NCI-H187 treated with DMSO at 0.1 percent for 48 hours (cell line): ENCODE measurements around the gene TGM4.
"Not testable (repeated sequence)": the region's sequence is repeated elsewhere in the genome, so short reads cannot be mapped to it uniquely, and the experiment has no call there.

ENCODE experiments used
- DNase-seq: peaks from one replicate; lab custom pipeline; 2025; lab: John Stamatoyannopoulos, UW

The TGM4 gene

DNA sequence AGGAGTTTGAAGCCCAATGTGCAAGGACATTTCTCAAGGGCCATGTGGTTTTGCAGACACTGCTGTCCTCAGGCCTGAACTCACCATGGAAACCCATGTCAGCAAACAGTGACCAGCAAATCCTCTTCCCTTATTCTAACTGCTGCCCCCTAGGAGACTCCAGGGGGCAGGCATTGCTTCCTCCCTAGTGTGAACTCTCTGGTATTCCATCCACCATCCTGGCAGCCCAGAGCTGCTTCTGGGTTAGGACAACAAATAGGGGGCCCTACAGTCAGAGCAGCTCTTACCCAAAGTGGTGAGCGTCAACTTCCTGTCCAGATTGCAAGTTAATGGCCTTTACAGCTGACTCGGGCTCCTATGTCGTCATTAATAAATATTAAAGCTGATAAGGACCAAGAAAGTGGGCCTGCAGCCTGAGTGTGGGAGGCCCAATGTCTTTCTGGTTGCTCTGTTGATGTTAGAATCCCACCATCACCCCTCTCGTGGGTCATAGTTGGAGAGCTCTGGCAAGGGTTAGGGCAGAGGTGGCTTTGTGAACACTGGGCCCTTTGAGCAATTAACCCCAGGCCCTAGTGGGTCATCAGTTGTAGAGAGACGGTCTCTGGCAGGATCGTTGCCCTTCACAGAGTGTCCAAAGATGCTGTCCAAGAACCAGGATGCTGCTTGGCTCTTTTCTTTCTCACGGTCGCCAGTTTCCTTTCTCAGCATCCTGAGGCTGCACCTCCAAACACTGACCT is 41.5 kb downstream of the TGM4 start:
- no peak for DNase-seq

DNA sequence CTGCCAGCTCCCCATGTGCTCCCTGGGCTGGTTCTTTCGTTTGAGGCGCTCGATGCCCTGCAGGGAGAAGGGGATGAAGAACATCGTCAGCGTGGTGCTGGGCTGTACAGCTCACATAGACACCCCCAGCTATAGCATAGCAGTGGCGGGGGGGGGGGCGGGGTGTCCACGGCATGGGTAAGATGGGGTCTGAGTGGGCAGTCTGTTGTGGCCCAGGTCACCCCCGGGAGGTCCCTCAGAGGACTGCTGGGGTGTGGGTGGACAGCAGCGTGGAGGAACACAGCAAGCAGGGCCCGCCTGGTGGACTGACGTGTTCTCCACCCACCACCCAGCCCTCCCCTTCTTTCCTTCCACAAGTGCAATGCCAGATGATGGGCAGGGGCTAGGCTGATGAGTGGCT is 43.7 kb downstream of the TGM4 start:
- no peak for DNase-seq

DNA sequence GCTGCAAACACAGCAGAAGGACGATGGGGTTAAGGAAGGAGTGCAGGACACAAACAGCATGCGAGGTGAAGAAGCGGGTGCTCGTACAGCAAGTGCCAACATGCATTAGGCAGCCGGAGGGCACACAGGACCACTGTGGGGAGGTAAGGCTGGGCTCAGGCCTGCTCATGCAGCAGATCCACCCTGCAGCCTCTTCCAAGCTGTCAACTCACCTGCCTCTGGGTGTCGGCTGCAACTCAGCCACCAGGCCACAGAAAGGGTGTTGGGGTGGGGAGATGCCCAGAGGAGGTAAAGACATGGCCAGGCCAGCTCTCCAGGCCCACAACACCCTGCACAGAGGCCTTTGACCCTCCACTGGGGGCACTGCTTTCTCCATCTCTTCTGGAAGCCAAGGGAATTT is 44.2 kb downstream of the TGM4 start:
- no peak for DNase-seq

DNA sequence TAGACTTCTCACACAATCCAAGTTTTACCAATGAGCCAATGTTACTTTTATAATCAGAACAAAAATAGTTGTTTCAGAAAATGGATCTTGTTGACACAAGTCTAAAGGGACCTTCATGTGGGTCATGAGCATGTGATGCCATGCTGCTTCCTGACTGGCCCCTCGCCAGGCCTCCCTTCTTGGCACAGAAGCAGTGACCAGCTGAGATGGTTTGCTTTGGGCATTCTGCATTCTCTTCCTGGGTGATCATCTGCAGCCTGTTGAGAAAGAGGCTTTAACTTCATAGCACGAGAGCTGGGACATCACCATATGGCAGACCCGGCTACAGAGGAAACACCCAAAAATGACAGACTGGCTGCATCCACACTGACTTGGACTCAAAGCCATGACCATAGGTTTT is 45.7 kb downstream of the TGM4 start:
- no peak for DNase-seq

DNA sequence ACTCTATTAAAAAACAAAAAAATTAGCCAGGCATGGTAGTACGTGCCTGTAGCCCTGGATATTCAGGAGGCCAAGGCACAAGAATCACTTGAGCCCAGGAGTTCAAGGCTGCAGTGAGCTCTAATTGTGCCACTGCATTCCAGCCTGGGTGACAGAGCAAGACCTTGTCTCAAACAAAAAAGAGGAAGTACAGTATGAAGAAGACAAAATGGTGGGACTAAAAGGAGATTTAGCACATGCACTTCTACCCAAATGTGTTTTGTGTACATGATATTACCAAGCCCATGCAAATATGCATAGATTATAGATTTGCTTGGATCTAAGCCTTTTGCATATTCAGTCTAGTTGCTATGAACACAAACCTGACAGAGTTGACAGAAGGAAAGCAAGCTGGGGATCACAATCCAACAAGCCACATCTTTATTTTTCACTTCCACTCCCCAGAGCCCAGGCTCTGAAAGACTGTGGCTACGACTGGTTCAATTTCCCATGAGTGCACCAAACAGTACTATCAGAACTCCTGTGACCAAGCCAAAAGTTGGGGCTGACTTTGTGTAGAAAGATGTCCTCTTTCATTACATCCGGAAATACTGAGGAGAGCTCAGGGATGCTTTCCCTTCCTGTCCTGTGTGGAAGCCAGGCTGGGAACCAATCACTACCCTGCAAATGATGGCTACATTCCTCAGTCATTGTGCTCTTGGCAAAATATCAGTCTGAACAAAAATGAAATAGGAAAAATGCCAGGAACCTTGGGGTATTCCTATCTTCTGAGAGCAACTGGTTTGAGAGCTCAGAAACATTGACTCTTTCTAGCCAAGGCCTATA is 49.4 kb downstream of the TGM4 start:
- no peak for DNase-seq

DNA sequence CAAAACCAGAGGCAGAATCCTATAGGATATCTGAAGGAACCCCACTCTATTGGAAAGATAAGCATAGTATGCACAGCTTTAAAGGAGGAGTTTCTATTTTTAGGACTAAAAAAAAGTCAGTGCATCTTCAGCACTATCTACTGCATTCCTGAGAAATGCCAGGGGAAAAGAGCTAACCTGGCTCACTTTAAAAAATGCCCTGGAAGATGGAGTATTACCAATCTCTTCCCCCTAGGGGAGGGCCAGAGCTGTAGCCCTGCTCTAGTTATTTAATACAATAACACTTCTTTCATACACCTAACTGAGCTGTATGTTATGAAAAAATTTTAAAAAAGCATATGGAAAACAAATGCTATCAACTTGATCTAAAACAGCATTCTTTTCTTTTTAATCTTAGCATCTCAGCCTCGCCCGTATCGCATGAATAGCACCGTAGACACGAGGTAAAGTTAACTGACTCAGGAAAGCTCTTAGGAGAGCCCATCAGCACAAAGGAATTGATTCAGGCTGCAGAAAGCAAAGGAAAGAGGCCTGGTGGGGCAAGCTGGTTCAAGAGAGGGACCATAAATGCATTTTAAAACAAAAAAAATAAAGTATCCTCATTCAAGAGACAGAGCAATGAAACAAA is 50.2 kb downstream of the TGM4 start:
- no peak for DNase-seq

DNA sequence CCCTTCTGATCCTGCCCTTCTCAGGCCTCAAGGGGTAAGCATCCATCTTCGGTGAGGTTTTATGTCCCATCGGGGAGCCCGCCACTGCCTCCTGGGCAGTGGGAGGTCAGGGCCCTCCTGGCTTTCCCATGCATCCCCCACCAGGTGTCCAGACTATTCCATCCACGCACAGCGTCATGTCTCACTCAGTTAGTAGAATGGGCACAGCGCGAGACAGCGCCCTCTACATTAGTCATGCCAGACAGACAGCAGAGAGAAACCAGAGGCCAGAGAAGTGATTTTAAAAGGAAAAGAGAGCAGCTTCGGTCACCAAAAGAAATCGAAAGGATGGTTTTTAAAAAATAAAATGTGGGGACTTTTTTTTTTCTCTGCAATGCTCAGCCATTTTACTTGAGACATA is 51.8 kb downstream of the TGM4 start:
- no peak for DNase-seq

DNA sequence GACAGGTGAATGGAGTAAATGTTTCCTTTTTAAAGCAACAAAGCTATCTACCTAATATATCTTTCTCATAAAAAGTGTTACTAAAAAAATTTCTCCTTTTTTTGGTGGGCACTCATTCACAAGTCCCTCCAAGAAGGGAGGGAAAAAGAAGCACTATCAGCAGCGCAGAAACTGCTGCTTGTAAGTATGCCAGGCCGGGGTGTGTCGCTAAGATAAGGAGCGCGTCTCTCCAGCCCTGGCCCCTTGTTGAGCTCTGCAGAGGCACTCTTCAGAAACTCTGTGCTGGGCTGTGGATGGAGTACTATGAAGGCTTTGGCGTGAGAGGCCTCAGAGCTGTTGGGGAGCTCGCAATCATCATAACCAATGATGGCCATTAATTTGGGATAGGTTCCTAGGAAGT is 52.5 kb downstream of the TGM4 start:
- DNase-seq: no peak

DNA sequence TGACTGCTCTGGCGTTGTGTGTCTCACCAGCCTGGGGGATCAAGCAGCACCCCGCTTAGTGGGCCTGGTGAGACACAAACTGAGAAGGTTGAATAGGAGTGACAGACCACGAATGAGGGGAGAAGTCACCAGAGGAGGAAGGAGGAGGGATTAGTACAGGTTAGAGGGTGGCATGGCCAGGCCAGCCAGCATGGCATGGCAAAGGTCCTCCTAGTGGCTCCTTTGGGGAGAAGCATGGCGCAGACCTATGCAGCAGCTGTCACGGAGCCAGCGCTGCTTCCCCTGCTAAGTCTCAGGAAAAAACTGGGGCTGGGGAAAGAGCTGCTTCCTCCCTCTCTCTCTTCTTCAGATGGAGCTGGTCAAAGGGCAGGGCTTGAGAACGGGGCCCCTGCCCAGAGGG is 53.0 kb downstream of the TGM4 start:
- no peak for DNase-seq

DNA sequence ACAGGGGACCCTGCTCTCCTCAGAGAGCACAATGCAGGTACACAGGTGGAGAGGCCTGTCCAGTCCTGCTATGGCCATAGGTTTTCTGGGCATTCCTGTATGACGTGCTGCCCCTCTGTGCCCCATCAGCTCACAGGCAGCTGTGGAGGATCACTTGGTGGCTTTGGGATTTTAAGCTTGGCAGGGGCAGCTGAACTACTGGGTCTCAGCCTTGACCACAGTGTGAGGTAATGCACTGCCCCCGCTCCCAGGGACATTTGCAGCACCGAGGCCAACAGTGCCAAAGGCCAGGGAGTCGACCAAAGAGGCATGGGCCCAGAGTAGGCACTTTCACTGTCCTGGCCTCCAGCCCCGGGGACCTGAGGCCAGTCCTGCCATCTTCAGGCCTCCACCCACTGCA is 55.4 kb downstream of the TGM4 start:
- no peak for DNase-seq

DNA sequence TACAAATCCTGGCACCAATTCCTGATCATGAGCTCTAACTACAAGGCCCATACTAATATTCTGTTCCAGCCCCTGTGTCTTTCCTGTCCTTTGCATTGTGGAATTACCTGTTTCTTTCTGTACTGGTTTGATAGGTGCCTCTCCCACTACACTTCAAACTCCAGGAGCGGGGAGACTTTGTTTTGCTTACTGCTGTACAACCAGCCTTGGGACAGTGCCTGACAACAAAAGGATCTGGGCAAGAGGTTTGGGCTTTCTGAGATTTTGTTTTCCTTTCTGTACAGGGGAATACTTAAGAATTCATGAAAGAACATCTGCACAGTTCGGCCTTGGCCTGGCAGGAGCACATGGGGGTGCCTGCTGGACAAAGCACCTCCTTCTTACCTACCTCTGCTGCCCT is 56.5 kb downstream of the TGM4 start:
- no peak for DNase-seq

DNA sequence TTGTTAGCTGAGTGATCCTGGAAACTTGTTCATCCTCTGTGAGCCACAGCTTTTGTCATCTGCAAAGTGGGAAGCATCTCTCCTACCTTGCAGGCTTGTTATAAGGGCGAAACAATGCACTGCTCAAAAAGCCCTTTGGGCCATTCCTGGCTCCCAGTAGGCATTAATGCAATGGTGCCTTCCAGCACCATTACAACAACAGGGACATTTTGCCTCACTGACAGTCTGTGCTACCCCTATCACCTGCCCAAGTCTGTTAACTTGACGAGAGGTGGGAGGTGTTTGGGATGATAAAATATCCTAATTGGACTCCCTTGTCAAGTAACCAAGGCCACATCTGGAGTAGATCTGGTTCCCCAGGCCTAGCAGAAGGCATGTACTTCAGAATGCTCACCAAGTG is 57.4 kb downstream of the TGM4 start:
- DNase-seq: no peak

DNA sequence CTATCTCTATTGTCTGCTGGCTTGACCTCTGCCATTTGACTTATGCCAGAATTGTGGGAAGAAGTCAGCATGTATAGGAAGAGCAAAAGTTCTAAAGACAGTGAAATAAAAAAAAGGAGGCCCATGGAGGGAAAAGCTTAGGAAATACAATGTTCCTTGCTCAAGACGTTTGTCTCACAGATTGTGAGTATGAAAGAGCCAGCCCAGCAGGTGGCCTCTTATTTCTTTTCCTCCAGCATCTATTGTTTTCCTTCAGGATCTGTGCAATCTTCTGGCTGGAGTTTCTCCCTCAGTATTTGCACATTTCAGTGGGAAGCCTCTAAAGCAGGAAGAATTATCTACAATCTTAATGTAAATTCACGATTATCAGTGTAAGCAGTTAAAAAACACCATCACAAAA is 57.9 kb downstream of the TGM4 start:
- DNase-seq: no peak

DNA sequence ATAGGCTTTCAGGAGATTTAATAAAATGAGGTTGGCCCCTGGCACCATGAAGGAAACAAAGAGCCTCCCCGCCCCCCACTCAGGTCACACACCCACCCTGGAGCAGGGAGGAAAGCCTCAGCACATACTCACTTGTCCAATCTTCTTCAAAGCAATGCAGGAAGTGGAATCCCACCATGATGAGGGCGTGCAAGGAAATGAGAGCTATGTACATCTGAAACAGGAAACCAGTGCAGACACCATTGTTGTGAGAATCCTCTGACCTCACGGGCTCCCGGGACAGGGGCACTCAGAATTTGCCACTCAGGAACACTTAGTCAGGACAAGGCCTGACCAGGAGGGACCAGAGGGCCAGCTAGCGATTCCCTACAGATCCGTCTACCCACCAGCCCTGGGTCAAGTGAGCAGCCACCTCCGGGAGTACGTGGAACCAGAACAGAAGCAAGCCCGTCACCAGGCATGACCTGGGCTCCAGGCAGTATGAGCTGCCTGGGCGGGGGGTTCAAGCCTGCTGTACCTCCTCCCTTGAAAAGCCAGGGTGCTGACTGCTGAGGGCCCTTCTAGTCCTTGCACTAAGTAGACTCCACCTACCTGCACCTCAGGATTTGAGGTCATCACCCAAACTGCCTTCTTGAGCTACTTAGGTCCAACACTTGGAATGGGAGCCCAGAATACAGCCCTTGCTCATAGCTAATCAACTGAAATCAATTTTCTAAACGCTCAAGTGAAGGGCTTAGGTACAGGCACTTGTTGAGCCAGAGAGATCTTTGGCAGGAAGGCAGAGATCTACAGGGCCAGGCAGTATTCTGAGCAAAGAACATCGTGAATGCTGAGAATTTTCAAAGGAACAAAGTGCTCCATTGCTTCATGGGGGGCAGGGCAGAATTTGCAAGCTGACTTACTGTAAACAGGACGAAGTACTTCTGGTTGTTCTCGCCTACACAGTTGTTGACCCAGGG is 58.9 kb downstream of the TGM4 start:
- DNase-seq: no peak

DNA sequence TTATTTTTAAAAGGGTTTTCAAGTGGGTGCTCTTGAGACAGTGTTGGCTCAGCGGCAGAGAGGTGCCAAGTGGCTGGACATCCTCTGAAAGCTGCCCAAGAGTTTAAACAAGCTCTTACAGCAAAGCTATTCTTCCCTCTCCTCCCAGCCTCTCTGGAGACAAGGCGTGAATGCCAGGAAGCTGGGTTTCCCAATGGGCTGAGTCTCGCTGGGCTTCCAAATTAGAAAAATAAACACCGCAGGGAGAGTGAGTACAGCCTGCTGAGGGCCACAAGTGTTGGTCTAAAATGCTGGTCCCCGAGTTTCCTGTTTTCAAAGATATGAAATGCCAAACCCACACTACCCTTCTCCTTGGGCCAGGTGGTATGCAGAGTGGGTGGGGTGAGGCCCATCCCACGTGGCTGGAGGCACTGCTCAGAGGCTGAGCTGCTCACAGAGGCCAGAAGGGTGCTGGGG is 65.2 kb downstream of the TGM4 start:
- no peak for DNase-seq

DNA sequence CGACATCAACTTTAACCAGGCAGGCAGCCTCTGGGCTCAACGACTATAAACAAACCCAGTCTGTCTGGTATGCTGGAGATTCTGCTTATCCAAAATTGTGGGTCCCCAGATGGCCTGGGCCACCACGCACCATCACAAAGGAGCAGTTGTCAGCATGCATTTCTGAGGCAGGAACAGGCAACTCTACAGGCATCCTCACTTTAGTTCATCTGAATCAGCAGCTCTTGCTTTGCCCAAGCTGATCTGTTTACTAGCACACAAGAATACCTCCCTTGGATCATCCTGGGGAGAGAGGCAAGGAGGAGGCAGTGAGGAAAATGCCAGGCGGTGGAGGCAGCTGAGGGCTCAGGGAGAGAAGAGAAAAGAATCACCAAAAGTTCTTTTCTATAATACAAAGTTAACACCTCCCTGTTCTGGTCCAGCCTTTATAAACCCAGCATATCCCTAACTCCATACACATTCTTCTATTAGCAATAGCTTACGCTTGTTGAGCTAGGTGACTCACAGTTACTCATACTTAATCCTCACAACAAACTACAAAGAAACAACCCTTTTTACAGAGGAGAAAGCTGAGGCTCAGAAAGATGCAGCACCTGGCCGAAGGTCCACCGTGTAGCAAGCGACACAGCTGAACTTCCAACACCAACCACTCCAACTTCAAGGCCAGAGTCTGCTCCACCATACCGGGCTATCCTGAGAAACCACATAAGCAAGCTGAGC is 68.0 kb downstream of the TGM4 start:
- no peak for DNase-seq

DNA sequence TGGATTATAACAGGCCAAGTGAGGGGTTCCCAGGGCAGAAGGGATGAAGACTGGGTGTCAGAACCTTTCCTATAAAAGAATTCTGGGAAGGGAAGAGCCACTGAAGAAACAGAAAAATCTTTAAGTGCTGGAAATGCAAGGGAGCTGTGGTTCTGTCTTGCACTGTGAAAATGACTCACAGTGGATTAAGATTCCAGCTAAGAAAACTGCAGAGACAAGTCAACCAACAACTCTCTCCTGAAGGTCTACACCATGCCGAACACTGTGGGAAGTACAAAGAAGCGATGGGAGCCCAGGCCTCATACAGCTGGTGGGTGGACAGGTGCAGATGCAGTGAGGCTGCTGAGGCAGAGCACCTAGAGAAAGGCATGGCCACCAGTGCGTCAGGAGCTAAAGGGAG is 73.8 kb downstream of the TGM4 start:
- no peak for DNase-seq

DNA sequence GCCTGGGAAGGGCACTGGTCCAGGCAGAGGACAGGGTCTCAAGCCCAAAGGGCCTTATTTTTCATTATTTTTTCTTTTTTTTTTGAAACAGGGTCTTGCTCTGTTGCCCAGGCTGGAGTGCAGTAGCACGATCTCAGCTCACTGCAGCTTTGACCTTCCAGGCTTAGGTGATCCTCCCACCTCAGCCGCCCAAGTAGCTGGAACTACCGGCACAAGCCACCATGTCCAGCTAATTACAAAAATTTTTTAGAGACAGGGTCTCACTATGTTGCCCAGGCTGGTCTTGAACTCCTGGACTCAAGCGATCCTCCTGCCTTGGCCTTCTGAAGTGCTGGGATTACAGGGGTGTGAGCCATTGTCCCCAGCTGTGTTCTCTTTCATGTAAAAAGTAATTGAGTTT is 75.4 kb downstream of the TGM4 start:
- not testable (repeated sequence) for DNase-seq

DNA sequence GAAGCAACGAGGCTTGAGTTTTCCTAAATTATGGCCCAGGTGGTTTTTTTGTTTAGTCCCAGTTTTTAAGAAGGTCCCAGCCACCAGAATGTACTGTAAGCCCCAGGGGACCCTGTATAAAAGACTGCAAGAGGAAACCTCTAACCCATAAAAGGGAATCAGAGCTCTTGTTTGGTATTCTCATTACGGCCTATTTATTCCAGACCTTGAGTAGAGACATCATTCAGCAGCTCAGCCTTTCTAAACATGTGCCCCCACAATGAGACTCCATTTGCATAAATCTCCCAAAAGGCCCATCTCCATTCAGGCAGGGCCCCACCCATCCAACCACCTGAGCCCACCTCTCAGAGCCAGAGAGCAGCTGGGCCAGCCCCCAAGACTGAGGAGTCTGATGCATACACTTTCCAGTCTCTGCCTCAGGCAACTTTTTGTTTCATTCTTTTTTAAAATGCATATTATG is 75.9 kb downstream of the TGM4 start:
- DNase-seq: no peak

DNA sequence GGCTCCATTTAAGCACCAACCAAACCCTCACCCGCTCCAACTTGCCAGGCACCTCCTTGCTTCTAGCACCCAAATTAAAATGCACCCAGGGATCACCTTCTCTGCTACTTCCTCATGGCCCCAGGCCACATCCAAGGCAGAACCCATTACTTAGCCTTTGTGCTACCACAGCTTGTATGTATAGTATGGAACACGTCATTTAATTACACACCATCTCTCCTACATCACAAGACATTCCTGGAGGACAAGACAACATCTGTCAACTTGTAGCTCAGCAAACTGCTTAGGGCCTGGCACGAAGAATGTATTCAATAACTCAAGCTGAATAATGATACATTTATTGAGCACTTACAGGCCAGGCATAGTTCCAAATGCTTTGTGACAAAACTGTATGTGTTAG is 78.3 kb downstream of the TGM4 start:
- DNase-seq: no peak

DNA sequence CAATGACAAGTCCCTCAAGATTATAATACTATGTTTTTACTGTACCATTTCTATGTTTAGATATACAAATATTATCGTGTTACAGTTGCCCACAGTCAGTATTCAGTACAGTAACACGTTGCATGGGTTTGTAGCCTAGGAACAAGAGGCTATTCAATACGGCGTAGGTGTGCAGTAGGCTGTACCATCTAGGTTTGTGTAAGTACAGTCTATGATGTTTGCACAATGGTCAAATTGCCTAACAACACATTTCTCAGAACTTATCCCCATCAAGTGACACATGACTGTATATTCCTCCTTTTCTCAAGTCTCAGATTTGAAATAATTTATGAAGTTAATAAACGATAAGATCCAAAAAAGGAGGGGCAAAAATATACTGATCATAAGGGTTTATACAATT is 79.9 kb downstream of the TGM4 start:
- no peak for DNase-seq
